Bronchial epithelial cell (primary cell): ENCODE measurements around the gene CTCF. TPM values are rescaled to one million over a fixed set of nuclear protein-coding genes. Genes with fewer than 3 reads are reported as not detected.

Experiments used
- DNase-seq: peaks from one replicate; pipeline ENCODE4 v3.0.0-alpha.2; 2010; ENCODE audit warnings: low read depth
- FAIRE-seq: peaks from 2 replicates; lab custom pipeline; 2011; peaks lifted over from hg19 to GRCh38; lab: Jason Lieb, UNC
- H3K27me3 ChIP-seq: 2 replicates; pipeline ENCODE4 v1.5.1; 2011; ENCODE audit warnings: low read length; ENCODE audit not compliant: control insufficient read depth, insufficient read depth
- H3K36me3 ChIP-seq: 2 replicates; pipeline ENCODE4 v1.5.1; 2011; ENCODE audit warnings: low read length; ENCODE audit not compliant: control insufficient read depth, insufficient read depth
- H3K4me3 ChIP-seq: 2 replicates; pipeline ENCODE4 v1.5.1; 2011; ENCODE audit warnings: mild to moderate bottlenecking, low read depth, low read length, control low read depth
- CTCF ChIP-seq: IDR thresholded peaks from 2 replicates; pipeline ENCODE4 v1.5.1; 2011; ENCODE audit warnings: mild to moderate bottlenecking, moderate library complexity, low read length, control low read depth, inconsistent platforms; ENCODE audit not compliant: insufficient read depth, severe bottlenecking
- total RNA-seq: library from RNA; depleted of rRNA; stranded (reverse); fragments of >200 nt; gene quantifications from 2 replicates; pipeline ENCODE4 v1.2.1, GENCODE V29; 2014

CTCF gene
- total RNA-seq, 1 donor from 2014 or later, result 21.1 TPM

- Histone ChIP-seq H3K4me3 (no peak overlapping the region), H3K27me3 (no peaks in the 10 kb centered on the region), H3K36me3 (peaks cover 3% of the 10 kb centered on the region)
- FAIRE-seq (no peak), DNase-seq (no peak)
- TF ChIP-seq CTCF, result no peak
Observed at GRCh38 chr16:67675579-67675935, 113.2 kb downstream of the CTCF start.

- Histone ChIP-seq H3K4me3 (no peak overlapping the region), H3K36me3 (peaks cover 3% of the 10 kb centered on the region), H3K27me3 (no peaks in the 10 kb centered on the region)
- FAIRE-seq, result no peak
- TF ChIP-seq CTCF, result no peak
- DNase-seq, result no peak
Observed at GRCh38 chr16:67675999-67676398, 113.7 kb downstream of the CTCF start.

GRCh38 chr16:67676516-67676915, 114.2 kb downstream of the CTCF start:
- no peak for TF ChIP-seq CTCF
- H3K36me3 ChIP-seq, result peaks cover 3% of the 10 kb centered on the region
- FAIRE-seq, result no peak
- no peak overlapping the region for H3K4me3 ChIP-seq
- H3K27me3 ChIP-seq, result no peaks in the 10 kb centered on the region
- peak; percentile 78 for DNase-seq

GRCh38 chr16:67676939-67677338, 114.6 kb downstream of the CTCF start:
- FAIRE-seq (no peak), DNase-seq (no peak)
- TF ChIP-seq CTCF, result no peak
- Histone ChIP-seq H3K27me3 (no peaks in the 10 kb centered on the region), H3K36me3 (peaks cover 3% of the 10 kb centered on the region), H3K4me3 (no peak overlapping the region)

GRCh38 chr16:67677712-67678111, 115.4 kb downstream of the CTCF start:
- Histone ChIP-seq H3K36me3 (peaks cover 3% of the 10 kb centered on the region), H3K27me3 (no peaks in the 10 kb centered on the region), H3K4me3 (no peak overlapping the region)
- no peak for DNase-seq
- no peak for TF ChIP-seq CTCF
- no peak for FAIRE-seq

- H3K36me3 ChIP-seq, result peaks cover 5% of the 10 kb centered on the region
- H3K27me3 ChIP-seq, result no peaks in the 10 kb centered on the region
- FAIRE-seq (no peak), DNase-seq (no peak)
- no peak overlapping the region for H3K4me3 ChIP-seq
- TF ChIP-seq CTCF, result no peak
Observed at GRCh38 chr16:67678354-67679023, 116.2 kb downstream of the CTCF start.
